ENCODE measurements around the gene CXorf49B. TPM values are rescaled to one million over a fixed set of nuclear protein-coding genes. Genes with fewer than 3 reads are reported as not detected.
"Not testable (repeated sequence)": the region's sequence is repeated elsewhere in the genome, so short reads cannot be mapped to it uniquely, and the experiment has no call there.

Gene CXorf49B
- total RNA-seq, 4 donors from 2014 or later: not detected

DNA sequence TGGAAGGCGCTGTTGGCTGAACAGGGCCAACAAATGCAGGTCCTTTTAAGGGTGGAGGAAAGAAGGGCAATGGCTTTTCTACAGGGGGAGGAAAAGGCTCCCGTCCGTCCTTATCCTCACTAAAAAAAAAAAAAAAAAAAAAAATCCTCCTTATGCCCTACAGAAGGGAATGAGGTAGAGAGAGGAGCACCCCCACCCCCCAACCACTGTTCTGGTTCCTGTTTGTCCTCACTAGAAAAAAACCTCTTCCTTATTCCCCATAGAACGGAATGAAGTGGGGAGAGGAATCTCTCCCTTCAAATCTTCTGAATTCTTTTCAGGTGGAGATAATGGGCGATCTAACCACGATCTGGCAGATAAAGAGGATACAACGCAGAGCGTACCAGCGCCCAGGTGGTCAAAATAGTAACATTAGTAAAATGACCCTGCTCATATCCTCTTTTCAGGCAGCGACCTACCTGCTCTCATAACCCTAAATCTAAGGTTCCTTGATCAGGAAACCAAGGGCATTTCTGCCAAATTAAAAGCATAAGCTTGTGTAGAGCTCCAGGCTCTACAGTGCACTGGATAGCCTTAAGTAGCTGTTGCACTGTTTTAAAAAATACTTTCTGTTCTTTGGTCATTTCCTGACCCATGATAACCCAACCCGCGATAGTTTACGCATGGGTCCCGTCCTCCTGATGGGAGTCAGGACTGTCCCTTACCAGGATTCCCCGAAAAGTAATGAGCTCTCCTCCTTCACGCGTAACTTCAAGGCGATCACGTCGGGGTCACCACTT, 20.6 kb downstream of the CXorf49B start:
- H3K4me3 ChIP-seq (ENCODE audit: low read depth, poor library complexity, severe bottlenecking); DNase-seq (ENCODE audit: low spot score in 2 of 2); intact Hi-C loops (cut with DNase I; ENCODE audit: low total_unique reads): not testable (repeated sequence)
- WGBS, 2 donors: no CpG with 5 or more reads among the region's 20 CpGs

DNA sequence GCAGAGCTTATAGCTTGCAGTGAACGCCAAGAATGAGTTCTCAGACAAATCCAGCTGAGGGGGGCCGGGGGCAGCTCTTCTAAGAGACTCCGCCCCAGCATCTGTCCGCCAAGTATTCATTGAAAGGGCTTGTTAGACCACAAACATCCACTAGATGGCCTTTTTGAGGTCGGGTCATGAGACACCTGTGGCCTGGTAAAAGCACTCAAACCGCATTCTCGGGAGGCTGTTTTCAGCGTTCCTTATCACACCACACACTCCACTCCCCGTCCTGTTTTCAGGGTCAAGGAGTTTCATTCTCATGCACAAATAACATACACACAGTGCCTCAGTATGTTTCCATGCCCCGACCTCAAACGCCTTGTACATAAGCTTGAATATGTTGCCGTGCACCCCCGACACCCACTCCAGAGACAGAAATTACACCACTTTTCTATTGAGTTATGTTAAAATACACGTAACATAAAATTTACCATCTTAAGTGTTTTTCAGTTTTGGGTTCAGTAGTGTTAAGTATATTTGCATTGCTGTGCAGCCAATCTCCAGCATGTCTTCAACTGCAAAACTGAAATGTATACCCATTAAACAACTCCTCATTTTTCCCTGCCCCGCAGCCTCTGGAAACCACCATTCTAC, 21.3 kb downstream of the CXorf49B start:
- intact Hi-C loops (cut with DNase I; ENCODE audit: low total_unique reads); DNase-seq (ENCODE audit: low spot score in 2 of 2): not testable (repeated sequence)

DNA sequence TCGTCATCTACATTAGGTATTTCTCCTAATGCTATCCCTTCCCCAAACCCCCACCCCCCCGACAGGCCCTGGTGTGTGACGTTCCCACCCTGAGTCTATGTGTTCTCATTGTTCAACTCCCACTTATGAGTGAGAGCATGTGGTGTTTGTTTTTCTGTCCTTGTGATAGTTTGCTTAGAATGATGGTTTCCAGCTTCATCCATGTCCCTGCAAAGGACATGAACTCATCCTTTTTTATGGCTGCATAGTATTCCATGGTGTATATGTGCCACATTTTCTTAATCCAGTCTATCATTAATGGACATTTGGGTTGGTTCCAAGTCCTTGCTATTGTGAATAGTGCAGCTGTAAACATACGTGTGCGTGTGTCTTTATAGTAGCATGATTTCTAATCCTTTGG, 43.3 kb downstream of the CXorf49B start:
- intact Hi-C loops (cut with DNase I; ENCODE audit: low total_unique reads): not testable (repeated sequence)

More for the DNA sequence above, 21.3 kb downstream of the CXorf49B start:
- WGBS, 2 donors: no CpG with 5 or more reads among the region's 15 CpGs
- not testable (repeated sequence) for H3K4me3 ChIP-seq (ENCODE audit: low read depth, poor library complexity, severe bottlenecking)

DNA sequence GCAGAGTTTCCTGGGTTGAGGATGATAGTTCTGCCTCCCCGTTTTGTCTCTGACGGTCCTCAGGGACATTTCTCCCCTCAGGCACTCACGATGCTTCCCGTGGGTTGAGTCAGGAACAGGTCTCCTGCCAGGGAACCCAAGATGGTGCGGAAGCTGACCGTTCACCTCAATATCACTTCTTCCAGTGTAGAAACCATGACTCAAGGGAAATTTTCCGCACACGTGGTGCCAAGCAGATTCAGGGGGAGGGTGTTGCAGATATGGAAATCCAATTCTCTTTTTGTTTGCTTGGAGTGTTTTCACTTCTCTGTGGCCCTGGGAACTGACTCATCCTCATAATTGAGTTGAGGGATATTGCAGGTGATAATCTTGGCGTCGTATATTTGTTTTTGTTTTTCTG, 46.7 kb downstream of the CXorf49B start:
- TF ChIP-seq POLR2A (IDR thresholded peaks at IDR 0.05): no peak
- TF ChIP-seq, protein P1, sequence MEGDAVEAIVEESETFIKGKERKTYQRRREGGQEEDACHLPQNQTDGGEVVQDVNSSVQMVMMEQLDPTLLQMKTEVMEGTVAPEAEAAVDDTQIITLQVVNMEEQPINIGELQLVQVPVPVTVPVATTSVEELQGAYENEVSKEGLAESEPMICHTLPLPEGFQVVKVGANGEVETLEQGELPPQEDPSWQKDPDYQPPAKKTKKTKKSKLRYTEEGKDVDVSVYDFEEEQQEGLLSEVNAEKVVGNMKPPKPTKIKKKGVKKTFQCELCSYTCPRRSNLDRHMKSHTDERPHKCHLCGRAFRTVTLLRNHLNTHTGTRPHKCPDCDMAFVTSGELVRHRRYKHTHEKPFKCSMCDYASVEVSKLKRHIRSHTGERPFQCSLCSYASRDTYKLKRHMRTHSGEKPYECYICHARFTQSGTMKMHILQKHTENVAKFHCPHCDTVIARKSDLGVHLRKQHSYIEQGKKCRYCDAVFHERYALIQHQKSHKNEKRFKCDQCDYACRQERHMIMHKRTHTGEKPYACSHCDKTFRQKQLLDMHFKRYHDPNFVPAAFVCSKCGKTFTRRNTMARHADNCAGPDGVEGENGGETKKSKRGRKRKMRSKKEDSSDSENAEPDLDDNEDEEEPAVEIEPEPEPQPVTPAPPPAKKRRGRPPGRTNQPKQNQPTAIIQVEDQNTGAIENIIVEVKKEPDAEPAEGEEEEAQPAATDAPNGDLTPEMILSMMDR (IDR thresholded peaks at IDR 0.05): no peak
- 36 to 61% methylated on average over 10 of the region's 10 CpGs for WGBS, 2 donors

More for the DNA sequence above, 43.3 kb downstream of the CXorf49B start:
- not testable (repeated sequence) for H3K4me3 ChIP-seq (ENCODE audit: low read depth, poor library complexity, severe bottlenecking); DNase-seq (ENCODE audit: low spot score in 2 of 2)
- WGBS, 2 donors: 85 to 94% methylated on average over 5 of the region's 5 CpGs

DNA sequence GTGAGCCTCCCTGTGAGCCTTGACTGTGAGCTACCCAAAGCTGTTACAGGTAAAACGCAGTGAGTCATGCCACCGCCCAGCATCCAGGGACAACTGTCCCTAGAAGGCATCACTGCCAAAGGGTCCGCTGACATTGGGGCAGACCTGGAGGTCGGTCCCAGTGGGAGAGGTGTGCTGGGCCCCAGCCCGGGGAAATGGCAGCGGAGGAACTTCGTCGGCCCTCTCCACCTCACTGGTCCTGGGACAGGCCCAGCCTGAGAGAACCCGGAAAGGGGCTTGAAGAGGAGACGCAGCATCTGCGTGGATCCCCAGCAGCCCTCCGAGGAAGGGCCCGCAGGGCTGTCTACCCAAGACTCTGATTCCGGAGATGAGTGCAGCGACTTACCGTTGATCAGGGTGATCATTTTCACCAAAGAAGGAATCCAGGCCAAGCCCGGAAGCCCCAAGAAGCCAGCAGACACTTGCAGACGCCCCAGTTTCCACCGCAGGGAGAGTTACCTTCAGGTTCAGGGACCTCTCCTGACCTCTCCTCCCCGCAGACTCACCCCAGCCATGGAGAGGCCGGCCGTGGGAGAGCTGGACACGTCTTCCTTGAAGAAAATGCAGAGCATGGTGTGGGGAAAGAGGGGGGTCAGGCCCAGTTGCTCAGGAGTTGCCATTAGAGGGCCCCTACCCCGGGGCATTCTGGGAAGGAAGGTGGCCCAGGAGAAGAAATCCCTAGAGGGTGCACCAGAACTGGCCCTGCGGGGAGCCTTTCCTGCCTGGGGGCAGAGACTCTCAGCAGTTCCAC, 51.2 kb downstream of the CXorf49B start:
- TF ChIP-seq, protein P1 (IDR thresholded peaks at IDR 0.05): no peak
- no peak for TF ChIP-seq POLR2A (IDR thresholded peaks at IDR 0.05)
- intact Hi-C loops (cut with DNase I; ENCODE audit: low total_unique reads): no loop called here
- H3K4me3 ChIP-seq (ENCODE audit: low read depth, poor library complexity, severe bottlenecking): no peak overlapping the region
- DNase-seq (ENCODE audit: low spot score in 2 of 2): peak in 1 of 2 donors; percentile 54
- WGBS, 2 donors: 87% methylated on average over 14 to 25 of the region's 25 CpGs

More for the DNA sequence above, 46.7 kb downstream of the CXorf49B start:
- no peak overlapping the region for H3K4me3 ChIP-seq (ENCODE audit: low read depth, poor library complexity, severe bottlenecking)
- DNase-seq (ENCODE audit: low spot score in 2 of 2): no peak
- intact Hi-C loops (cut with DNase I; ENCODE audit: low total_unique reads): no loop called here

DNA sequence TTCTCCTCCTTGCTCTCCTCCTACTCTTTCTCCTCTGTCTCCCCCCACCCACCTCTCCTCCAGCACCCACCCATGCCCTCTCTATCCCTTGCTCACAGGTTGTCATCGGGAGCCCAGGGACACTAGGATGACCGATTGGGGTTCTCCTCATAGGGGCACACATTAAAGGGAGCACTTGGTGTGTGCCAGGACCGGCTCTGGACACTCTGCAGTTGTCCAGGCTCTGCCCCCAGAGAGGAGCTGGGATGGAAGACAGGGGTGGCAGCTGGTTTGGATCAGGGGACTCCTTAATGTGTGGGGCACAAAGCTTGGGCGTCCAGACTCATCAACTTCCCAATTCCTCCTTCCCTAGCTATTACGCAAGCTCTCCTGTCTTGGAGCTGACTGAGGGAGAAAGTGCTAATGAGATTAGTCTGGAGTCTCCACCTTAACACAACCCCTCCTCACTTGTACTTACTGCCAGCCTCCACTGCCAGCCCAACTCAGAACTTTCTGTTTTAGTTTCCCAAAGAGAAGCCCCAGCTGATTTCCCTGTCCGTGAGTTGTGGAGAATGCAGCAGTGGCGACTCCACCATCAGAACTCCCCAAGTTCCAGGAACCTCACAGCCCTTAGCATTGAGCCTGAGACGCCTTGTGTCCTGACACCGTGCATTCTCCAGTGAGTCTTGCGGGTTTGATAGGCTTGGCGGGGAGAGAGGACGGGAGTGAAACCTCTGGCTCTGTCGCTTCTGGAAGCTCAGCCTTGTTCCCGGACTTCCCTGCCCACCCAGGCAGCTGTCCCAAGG, 52.2 kb downstream of the CXorf49B start:
- TF ChIP-seq POLR2A (IDR thresholded peaks at IDR 0.05): no peak
- TF ChIP-seq, protein P1 (IDR thresholded peaks at IDR 0.05): no peak
- 67 to 71% methylated on average over 12 to 14 of the region's 14 CpGs for whole genome bisulfite sequencing, 2 donors
- peak in 1 of 2 donors; percentile 64 for DNase-seq (ENCODE audit: low spot score in 2 of 2)
- intact Hi-C loops (cut with DNase I; ENCODE audit: low total_unique reads): no loop called here
- H3K4me3 ChIP-seq (ENCODE audit: low read depth, poor library complexity, severe bottlenecking): no peak overlapping the region

All from lower leg skin (tissue), 4 donors.